ENCODE measurements around the gene ASIC2.

Gene ASIC2

GRCh38 chr17:33335491-33336173, 42.5 kb upstream of the ASIC2 start:
- H3K4me3 ChIP-seq (ENCODE audit: low read depth, low read length, poor library complexity, severe bottlenecking) = no peak overlapping the region
- no peaks in the 10 kb centered on the region for H3F3A ChIP-seq (ENCODE audit: insufficient read depth, low read length)
- H4K20me1 ChIP-seq (ENCODE audit: insufficient read depth, low read length) = no peaks in the 10 kb centered on the region
- no peaks in the 10 kb centered on the region for H3K4me1 ChIP-seq (ENCODE audit: insufficient read depth, low read length, severe bottlenecking)
- TF ChIP-seq EZH2 (IDR thresholded peaks at IDR 0.05; ENCODE audit: borderline replicate concordance, low read length) (no peak), CTCF (IDR thresholded peaks at IDR 0.05; ENCODE audit: low read length) (no peak)
- no peak overlapping the region for H2AFZ ChIP-seq (ENCODE audit: low read length)
- no peaks in the 10 kb centered on the region for H3K79me2 ChIP-seq (ENCODE audit: insufficient read depth, low read length)
- H3K9me2 ChIP-seq (ENCODE audit: low read depth, low read length) = no peaks in the 10 kb centered on the region
- no peak overlapping the region for H3K27ac ChIP-seq (ENCODE audit: low read depth, low read length, poor library complexity, severe bottlenecking)
- no peak overlapping the region for H3K4me2 ChIP-seq (ENCODE audit: low read length)
- H3K36me3 ChIP-seq (ENCODE audit: insufficient read depth, low read length) = no peaks in the 10 kb centered on the region
- H3K27me3 ChIP-seq (ENCODE audit: insufficient read depth, low read length) = no peaks in the 10 kb centered on the region
- no peaks in the 10 kb centered on the region for H3K9me3 ChIP-seq (ENCODE audit: low read length)
- no peak overlapping the region for H3K9ac ChIP-seq (ENCODE audit: low read length)

GRCh38 chr17:33334703-33335102, 41.6 kb upstream of the ASIC2 start:
- Histone ChIP-seq H3K4me3 (ENCODE audit: low read depth, low read length, poor library complexity, severe bottlenecking) (no peak overlapping the region), H3K36me3 (ENCODE audit: insufficient read depth, low read length) (no peaks in the 10 kb centered on the region), H3K9me3 (ENCODE audit: low read length) (no peaks in the 10 kb centered on the region), H4K20me1 (ENCODE audit: insufficient read depth, low read length) (no peaks in the 10 kb centered on the region), H3K9me2 (ENCODE audit: low read depth, low read length) (no peaks in the 10 kb centered on the region), H3K27ac (ENCODE audit: low read depth, low read length, poor library complexity, severe bottlenecking) (no peak overlapping the region), H3F3A (ENCODE audit: insufficient read depth, low read length) (no peaks in the 10 kb centered on the region), H2AFZ (ENCODE audit: low read length) (no peak overlapping the region), H3K27me3 (ENCODE audit: insufficient read depth, low read length) (no peaks in the 10 kb centered on the region), H3K4me2 (ENCODE audit: low read length) (no peak overlapping the region), H3K79me2 (ENCODE audit: insufficient read depth, low read length) (no peaks in the 10 kb centered on the region), H3K4me1 (ENCODE audit: insufficient read depth, low read length, severe bottlenecking) (no peaks in the 10 kb centered on the region), H3K9ac (ENCODE audit: low read length) (no peak overlapping the region)
- TF ChIP-seq CTCF (IDR thresholded peaks at IDR 0.05; ENCODE audit: low read length) (no peak), EZH2 (IDR thresholded peaks at IDR 0.05; ENCODE audit: borderline replicate concordance, low read length) (no peak)

GRCh38 chr17:33330877-33331276, 37.8 kb upstream of the ASIC2 start:
- Histone ChIP-seq H3K27me3 (ENCODE audit: insufficient read depth, low read length) (no peaks in the 10 kb centered on the region), H3K4me2 (ENCODE audit: low read length) (no peak overlapping the region), H3K4me3 (ENCODE audit: low read depth, low read length, poor library complexity, severe bottlenecking) (no peak overlapping the region), H3K9me3 (ENCODE audit: low read length) (no peaks in the 10 kb centered on the region), H3K9ac (ENCODE audit: low read length) (no peak overlapping the region), H4K20me1 (ENCODE audit: insufficient read depth, low read length) (no peaks in the 10 kb centered on the region), H2AFZ (ENCODE audit: low read length) (no peak overlapping the region), H3K79me2 (ENCODE audit: insufficient read depth, low read length) (no peaks in the 10 kb centered on the region), H3F3A (ENCODE audit: insufficient read depth, low read length) (no peaks in the 10 kb centered on the region), H3K9me2 (ENCODE audit: low read depth, low read length) (no peaks in the 10 kb centered on the region), H3K27ac (ENCODE audit: low read depth, low read length, poor library complexity, severe bottlenecking) (no peak overlapping the region), H3K36me3 (ENCODE audit: insufficient read depth, low read length) (no peaks in the 10 kb centered on the region), H3K4me1 (ENCODE audit: insufficient read depth, low read length, severe bottlenecking) (no peaks in the 10 kb centered on the region)
- TF ChIP-seq EZH2 (IDR thresholded peaks at IDR 0.05; ENCODE audit: borderline replicate concordance, low read length) = no peak
- TF ChIP-seq CTCF (IDR thresholded peaks at IDR 0.05; ENCODE audit: low read length) = no peak

Measured in OCI-LY1 (cell line).